HEK293 (cell line): ENCODE measurements around the gene EXD1.
A peak's percentile ranks its signal among the peaks of the same experiment; 100 is the strongest.

ENCODE experiments used
- GLI4 ChIP-seq: fragments of 450-650 bp; formaldehyde crosslinking; IDR thresholded peaks from 2 replicates; pipeline ENCODE4 v1.5.1; 2016; ENCODE audit warnings: missing biosample characterization, missing genetic modification characterization
- IKZF3 ChIP-seq: fragments of 450-650 bp; IDR thresholded peaks from 2 replicates; pipeline ENCODE4 v1.5.0; 2018; ENCODE audit warnings: missing biosample characterization, mild to moderate bottlenecking, missing genetic modification characterization, moderate library complexity
- KLF8 ChIP-seq: fragments of 450-650 bp; formaldehyde crosslinking; IDR thresholded peaks from 2 replicates; pipeline ENCODE4 v1.5.1; 2016; ENCODE audit warnings: missing biosample characterization, missing genetic modification characterization
- PRDM1 ChIP-seq: fragments of 450-650 bp; formaldehyde crosslinking; IDR thresholded peaks from 2 replicates; pipeline ENCODE4; 2016; ENCODE audit warnings: missing biosample characterization, missing genetic modification characterization
- SP2 ChIP-seq: fragments of 450-650 bp; formaldehyde crosslinking; IDR thresholded peaks from 2 replicates; pipeline ENCODE4 v1.5.1; 2016; ENCODE audit warnings: missing biosample characterization, missing genetic modification characterization
- SP3 ChIP-seq: fragments of 450-650 bp; formaldehyde crosslinking; IDR thresholded peaks from 2 replicates; pipeline ENCODE4 v1.5.1; 2016; ENCODE audit warnings: missing biosample characterization, missing genetic modification characterization
- ZFP37 ChIP-seq: fragments of 450-650 bp; formaldehyde crosslinking; IDR thresholded peaks from 2 replicates; pipeline ENCODE4 v1.5.1; 2016; ENCODE audit warnings: missing biosample characterization, missing genetic modification characterization
- ZFP69B ChIP-seq: fragments of 450-650 bp; formaldehyde crosslinking; IDR thresholded peaks from 2 replicates; pipeline ENCODE4 v1.5.1; 2016; ENCODE audit warnings: missing biosample characterization, missing genetic modification characterization
- ZNF10 ChIP-seq: fragments of 450-650 bp; formaldehyde crosslinking; IDR thresholded peaks from 2 replicates; pipeline ENCODE4 v1.5.1; 2017; ENCODE audit warnings: missing biosample characterization, missing genetic modification characterization
- ZNF114 ChIP-seq: fragments of 450-650 bp; formaldehyde crosslinking; IDR thresholded peaks from 2 replicates; pipeline ENCODE4 v1.5.0; 2017; ENCODE audit warnings: missing biosample characterization, missing genetic modification characterization
- ZNF132 ChIP-seq: fragments of 450-650 bp; formaldehyde crosslinking; IDR thresholded peaks from 2 replicates; pipeline ENCODE4 v1.5.1; 2017; ENCODE audit warnings: missing biosample characterization, missing genetic modification characterization, borderline replicate concordance
- ZNF211 ChIP-seq: fragments of 450-650 bp; formaldehyde crosslinking; IDR thresholded peaks from 2 replicates; pipeline ENCODE4 v1.5.1; 2016; ENCODE audit warnings: low read depth, missing biosample characterization, missing genetic modification characterization
- ZNF221 ChIP-seq: fragments of 450-650 bp; formaldehyde crosslinking; IDR thresholded peaks from 2 replicates; pipeline ENCODE4 v1.5.1; 2017; ENCODE audit warnings: missing biosample characterization, missing genetic modification characterization, borderline replicate concordance
- ZNF324 ChIP-seq: fragments of 450-650 bp; formaldehyde crosslinking; IDR thresholded peaks from 2 replicates; pipeline ENCODE4 v1.5.1; 2016; ENCODE audit warnings: missing biosample characterization, missing genetic modification characterization
- ZNF391 ChIP-seq: fragments of 450-650 bp; formaldehyde crosslinking; IDR thresholded peaks from 2 replicates; pipeline ENCODE4 v1.5.1; 2016; ENCODE audit warnings: low read depth, missing biosample characterization, missing genetic modification characterization, borderline replicate concordance
- ZNF530 ChIP-seq: fragments of 450-650 bp; formaldehyde crosslinking; IDR thresholded peaks from 2 replicates; pipeline ENCODE4 v1.5.1; 2016; ENCODE audit warnings: low read depth, missing biosample characterization, missing genetic modification characterization
- ZNF555 ChIP-seq: fragments of 450-650 bp; formaldehyde crosslinking; conservative IDR thresholded peaks from 2 replicates; pipeline ENCODE4 v1.5.1; 2017; ENCODE audit warnings: missing biosample characterization, mild to moderate bottlenecking, missing genetic modification characterization, inconsistent platforms
- ZNF596 ChIP-seq: fragments of 450-650 bp; IDR thresholded peaks from 2 replicates; pipeline ENCODE4 v1.5.0; 2018; ENCODE audit warnings: missing biosample characterization, mild to moderate bottlenecking, missing genetic modification characterization, moderate library complexity
- ZNF610 ChIP-seq: fragments of 450-650 bp; formaldehyde crosslinking; IDR thresholded peaks from 2 replicates; pipeline ENCODE4 v1.5.1; 2016; ENCODE audit warnings: missing biosample characterization, missing genetic modification characterization, borderline replicate concordance
- ZNF747 ChIP-seq: fragments of 450-650 bp; formaldehyde crosslinking; IDR thresholded peaks from 2 replicates; pipeline ENCODE4 v1.5.1; 2016; ENCODE audit warnings: missing biosample characterization, missing genetic modification characterization
- ZNF768 ChIP-seq: fragments of 450-650 bp; formaldehyde crosslinking; IDR thresholded peaks from 2 replicates; pipeline ENCODE4 v1.5.1; 2018; ENCODE audit warnings: missing biosample characterization, mild to moderate bottlenecking, missing genetic modification characterization
- ZNF791 ChIP-seq: fragments of 450-650 bp; formaldehyde crosslinking; IDR thresholded peaks from 2 replicates; pipeline ENCODE4 v1.5.1; 2016; ENCODE audit warnings: missing biosample characterization, missing genetic modification characterization
- ZNF792 ChIP-seq: fragments of 450-650 bp; formaldehyde crosslinking; IDR thresholded peaks from 2 replicates; pipeline ENCODE4 v1.5.1; 2016; ENCODE audit warnings: missing biosample characterization, missing genetic modification characterization
- ZNF843 ChIP-seq: fragments of 450-650 bp; formaldehyde crosslinking; IDR thresholded peaks from 2 replicates; pipeline ENCODE4 v1.5.1; 2016; ENCODE audit warnings: missing biosample characterization, missing genetic modification characterization
- ZSCAN30 ChIP-seq: fragments of 450-650 bp; IDR thresholded peaks from 2 replicates; pipeline ENCODE4 v1.5.1; 2018; ENCODE audit warnings: missing biosample characterization, mild to moderate bottlenecking, missing genetic modification characterization, moderate library complexity
- TF ChIP-seq, protein P1 (sequence below): fragments of 450-650 bp; formaldehyde crosslinking; IDR thresholded peaks from 2 replicates; pipeline ENCODE4 v1.5.1; 2016; ENCODE audit warnings: missing biosample characterization, missing genetic modification characterization
- TF ChIP-seq, protein P2 (sequence below): IDR thresholded peaks from 2 replicates; pipeline ENCODE4 v1.6.1; 2011; ENCODE audit warnings: mild to moderate bottlenecking, low read depth, low read length, borderline replicate concordance
- TF ChIP-seq, protein P3 (sequence below): fragments of 450-650 bp; formaldehyde crosslinking; IDR thresholded peaks from 2 replicates; pipeline ENCODE4 v1.5.1; 2016; ENCODE audit warnings: missing biosample characterization, missing genetic modification characterization, low read depth
- TF ChIP-seq, protein P4 (sequence below): fragments of 450-650 bp; formaldehyde crosslinking; IDR thresholded peaks from 2 replicates; pipeline ENCODE4 v1.5.1; 2017; ENCODE audit warnings: missing biosample characterization, missing genetic modification characterization
- TF ChIP-seq, protein P5 (sequence below): fragments of 450-650 bp; formaldehyde crosslinking; IDR thresholded peaks from 2 replicates; pipeline ENCODE4 v1.5.1; 2016; ENCODE audit warnings: missing biosample characterization, missing genetic modification characterization

Gene EXD1

DNA sequence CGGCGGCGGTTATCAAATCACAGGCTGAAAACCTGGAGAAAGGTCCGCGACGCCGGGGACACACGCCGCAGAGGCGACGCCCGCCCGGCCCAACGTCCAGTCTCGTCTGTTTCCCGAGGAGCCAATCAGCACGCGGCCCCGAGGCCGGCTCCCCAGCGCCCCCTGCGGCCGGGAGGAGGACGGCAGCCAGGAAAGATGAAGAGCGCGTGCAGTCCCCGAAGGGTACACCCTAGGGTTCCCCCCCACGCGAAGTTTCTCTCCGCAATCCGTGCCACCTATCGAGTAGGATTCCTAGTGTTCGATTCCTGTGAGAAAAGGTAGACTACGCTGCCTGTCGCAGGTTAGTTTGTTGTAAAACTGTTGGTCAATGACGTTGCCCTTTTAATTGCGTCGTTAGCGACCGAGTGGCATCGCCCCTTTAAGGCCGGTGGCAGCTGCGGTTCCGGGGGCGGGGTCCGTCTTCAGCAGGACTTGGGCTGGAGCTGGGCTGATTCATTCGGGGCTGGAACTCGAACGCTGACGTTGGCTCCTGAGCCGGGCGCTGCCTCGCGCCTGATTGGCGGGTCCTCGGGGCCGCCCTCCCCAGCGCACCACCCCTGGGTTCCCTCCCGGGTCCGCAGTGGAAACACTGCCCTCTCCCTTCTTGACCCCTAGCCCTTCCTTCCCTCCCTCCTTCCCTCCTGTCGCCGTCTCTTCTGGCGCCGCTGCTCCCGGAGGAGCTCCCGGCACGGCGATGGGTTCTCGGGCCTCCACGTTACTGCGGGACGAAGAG, at the start of gene EXD1, which contains the start of gene CHP1 (continued):
- TF ChIP-seq ZNF747 (tag by site-specific recombination) (no peak), GLI4 (0 out of 2 replicates have a peak, but pooled peaks have one; percentile 39), ZNF114 (tag by site-specific recombination) (no peak), ZNF10 (peak; percentile 41; the same call in 1 of the 2 replicates), ZFP37 (peak; percentile 31; the same call in 1 of the 2 replicates), ZNF610 (tag by site-specific recombination) (0 out of 2 replicates have a peak, but pooled peaks have one; percentile 14), ZNF324 (tag by site-specific recombination) (peak; percentile 54; the same call in 1 of the 2 replicates), ZNF843 (tag by site-specific recombination) (0 out of 2 replicates have a peak, but pooled peaks have one; percentile 53), ZNF792 (tag by site-specific recombination) (peak; percentile 50; the same call in 1 of the 2 replicates), ZNF791 (tag by site-specific recombination) (no peak), ZSCAN30 (tag by site-specific recombination) (peak; percentile 75), SP2 (tag by site-specific recombination) (peak; percentile 96), IKZF3 (tag by site-specific recombination) (no peak), PRDM1 (tag by site-specific recombination) (peak; percentile 56; the same call in 1 of the 2 replicates), KLF8 (tag by site-specific recombination) (peak; percentile 97), ZNF391 (peak; percentile 39; the same call in 1 of the 2 replicates), ZNF221 (tag by site-specific recombination) (no peak), ZNF132 (tag by site-specific recombination) (no peak), ZNF555 (tag by site-specific recombination) (no peak), ZNF596 (tag by site-specific recombination) (peak; percentile 50; the same call in 1 of the 2 replicates), ZNF768 (peak; percentile 87; the same call in 1 of the 2 replicates), SP3 (tag by site-specific recombination) (peak; percentile 89), ZNF530 (tag by site-specific recombination) (peak; percentile 91), ZNF211 (tag by site-specific recombination) (no peak), ZFP69B (peak; percentile 100)
- TF ChIP-seq, protein P1, sequence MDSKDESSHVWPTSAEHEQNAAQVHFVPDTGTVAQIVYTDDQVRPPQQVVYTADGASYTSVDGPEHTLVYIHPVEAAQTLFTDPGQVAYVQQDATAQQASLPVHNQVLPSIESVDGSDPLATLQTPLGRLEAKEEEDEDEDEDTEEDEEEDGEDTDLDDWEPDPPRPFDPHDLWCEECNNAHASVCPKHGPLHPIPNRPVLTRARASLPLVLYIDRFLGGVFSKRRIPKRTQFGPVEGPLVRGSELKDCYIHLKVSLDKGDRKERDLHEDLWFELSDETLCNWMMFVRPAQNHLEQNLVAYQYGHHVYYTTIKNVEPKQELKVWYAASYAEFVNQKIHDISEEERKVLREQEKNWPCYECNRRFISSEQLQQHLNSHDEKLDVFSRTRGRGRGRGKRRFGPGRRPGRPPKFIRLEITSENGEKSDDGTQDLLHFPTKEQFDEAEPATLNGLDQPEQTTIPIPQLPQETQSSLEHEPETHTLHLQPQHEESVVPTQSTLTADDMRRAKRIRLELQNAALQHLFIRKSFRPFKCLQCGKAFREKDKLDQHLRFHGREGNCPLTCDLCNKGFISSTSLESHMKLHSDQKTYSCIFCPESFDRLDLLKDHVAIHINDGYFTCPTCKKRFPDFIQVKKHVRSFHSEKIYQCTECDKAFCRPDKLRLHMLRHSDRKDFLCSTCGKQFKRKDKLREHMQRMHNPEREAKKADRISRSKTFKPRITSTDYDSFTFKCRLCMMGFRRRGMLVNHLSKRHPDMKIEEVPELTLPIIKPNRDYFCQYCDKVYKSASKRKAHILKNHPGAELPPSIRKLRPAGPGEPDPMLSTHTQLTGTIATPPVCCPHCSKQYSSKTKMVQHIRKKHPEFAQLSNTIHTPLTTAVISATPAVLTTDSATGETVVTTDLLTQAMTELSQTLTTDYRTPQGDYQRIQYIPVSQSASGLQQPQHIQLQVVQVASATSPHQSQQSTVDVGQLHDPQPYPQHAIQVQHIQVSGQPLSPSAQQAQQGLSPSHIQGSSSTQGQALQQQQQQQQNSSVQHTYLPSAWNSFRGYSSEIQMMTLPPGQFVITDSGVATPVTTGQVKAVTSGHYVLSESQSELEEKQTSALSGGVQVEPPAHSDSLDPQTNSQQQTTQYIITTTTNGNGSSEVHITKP (tag by site-specific recombination) = peak; percentile 85
- TF ChIP-seq, protein P2, sequence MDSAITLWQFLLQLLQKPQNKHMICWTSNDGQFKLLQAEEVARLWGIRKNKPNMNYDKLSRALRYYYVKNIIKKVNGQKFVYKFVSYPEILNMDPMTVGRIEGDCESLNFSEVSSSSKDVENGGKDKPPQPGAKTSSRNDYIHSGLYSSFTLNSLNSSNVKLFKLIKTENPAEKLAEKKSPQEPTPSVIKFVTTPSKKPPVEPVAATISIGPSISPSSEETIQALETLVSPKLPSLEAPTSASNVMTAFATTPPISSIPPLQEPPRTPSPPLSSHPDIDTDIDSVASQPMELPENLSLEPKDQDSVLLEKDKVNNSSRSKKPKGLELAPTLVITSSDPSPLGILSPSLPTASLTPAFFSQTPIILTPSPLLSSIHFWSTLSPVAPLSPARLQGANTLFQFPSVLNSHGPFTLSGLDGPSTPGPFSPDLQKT = no peak
- TF ChIP-seq, protein P3, sequence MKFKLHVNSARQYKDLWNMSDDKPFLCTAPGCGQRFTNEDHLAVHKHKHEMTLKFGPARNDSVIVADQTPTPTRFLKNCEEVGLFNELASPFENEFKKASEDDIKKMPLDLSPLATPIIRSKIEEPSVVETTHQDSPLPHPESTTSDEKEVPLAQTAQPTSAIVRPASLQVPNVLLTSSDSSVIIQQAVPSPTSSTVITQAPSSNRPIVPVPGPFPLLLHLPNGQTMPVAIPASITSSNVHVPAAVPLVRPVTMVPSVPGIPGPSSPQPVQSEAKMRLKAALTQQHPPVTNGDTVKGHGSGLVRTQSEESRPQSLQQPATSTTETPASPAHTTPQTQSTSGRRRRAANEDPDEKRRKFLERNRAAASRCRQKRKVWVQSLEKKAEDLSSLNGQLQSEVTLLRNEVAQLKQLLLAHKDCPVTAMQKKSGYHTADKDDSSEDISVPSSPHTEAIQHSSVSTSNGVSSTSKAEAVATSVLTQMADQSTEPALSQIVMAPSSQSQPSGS (tag by site-specific recombination) = peak; percentile 18; the same call in 1 of the 2 replicates
- TF ChIP-seq, protein P4, sequence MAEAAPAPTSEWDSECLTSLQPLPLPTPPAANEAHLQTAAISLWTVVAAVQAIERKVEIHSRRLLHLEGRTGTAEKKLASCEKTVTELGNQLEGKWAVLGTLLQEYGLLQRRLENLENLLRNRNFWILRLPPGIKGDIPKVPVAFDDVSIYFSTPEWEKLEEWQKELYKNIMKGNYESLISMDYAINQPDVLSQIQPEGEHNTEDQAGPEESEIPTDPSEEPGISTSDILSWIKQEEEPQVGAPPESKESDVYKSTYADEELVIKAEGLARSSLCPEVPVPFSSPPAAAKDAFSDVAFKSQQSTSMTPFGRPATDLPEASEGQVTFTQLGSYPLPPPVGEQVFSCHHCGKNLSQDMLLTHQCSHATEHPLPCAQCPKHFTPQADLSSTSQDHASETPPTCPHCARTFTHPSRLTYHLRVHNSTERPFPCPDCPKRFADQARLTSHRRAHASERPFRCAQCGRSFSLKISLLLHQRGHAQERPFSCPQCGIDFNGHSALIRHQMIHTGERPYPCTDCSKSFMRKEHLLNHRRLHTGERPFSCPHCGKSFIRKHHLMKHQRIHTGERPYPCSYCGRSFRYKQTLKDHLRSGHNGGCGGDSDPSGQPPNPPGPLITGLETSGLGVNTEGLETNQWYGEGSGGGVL (tag by site-specific recombination) = peak; percentile 91
- TF ChIP-seq, protein P5, sequence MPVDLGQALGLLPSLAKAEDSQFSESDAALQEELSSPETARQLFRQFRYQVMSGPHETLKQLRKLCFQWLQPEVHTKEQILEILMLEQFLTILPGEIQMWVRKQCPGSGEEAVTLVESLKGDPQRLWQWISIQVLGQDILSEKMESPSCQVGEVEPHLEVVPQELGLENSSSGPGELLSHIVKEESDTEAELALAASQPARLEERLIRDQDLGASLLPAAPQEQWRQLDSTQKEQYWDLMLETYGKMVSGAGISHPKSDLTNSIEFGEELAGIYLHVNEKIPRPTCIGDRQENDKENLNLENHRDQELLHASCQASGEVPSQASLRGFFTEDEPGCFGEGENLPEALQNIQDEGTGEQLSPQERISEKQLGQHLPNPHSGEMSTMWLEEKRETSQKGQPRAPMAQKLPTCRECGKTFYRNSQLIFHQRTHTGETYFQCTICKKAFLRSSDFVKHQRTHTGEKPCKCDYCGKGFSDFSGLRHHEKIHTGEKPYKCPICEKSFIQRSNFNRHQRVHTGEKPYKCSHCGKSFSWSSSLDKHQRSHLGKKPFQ (tag by site-specific recombination) = no peak
